GM12892 (cell line): ENCODE results near the gene CD82.

Source experiments
- DNase-seq: peaks from one replicate; pipeline ENCODE4 v3.0.0; 2011; ENCODE audit not compliant: insufficient read length
- FAIRE-seq: peaks from 2 replicates; lab custom pipeline; 2011; peaks lifted over from hg19 to GRCh38; lab: Jason Lieb, UNC
- POLR2A ChIP-seq: IDR thresholded peaks from 2 replicates; pipeline ENCODE4 v1.6.1; 2011; ENCODE audit warnings: low read depth, low read length, control low read depth
- POLR2AphosphoS5 ChIP-seq: IDR thresholded peaks from 2 replicates; pipeline ENCODE4 v1.6.1; 2011; ENCODE audit warnings: low read depth, low read length, control low read depth
- TAF1 ChIP-seq: IDR thresholded peaks from 2 replicates; pipeline ENCODE4 v1.6.1; 2011; ENCODE audit warnings: low read depth, mild to moderate bottlenecking, control low read depth, low read length, borderline replicate concordance

The CD82 gene

GRCh38 chr11:44600839-44601383 is 35.4 kb downstream of the CD82 start:
- TF ChIP-seq POLR2A (no peak; the same call in 1 of the 2 replicates), POLR2AphosphoS5 (0 out of 2 replicates have a peak, but pooled peaks have one; percentile 20), TAF1 (no peak)
- FAIRE-seq (no peak), DNase-seq (peak; percentile 45)

GRCh38 chr11:44601471-44602370 is 36.3 kb downstream of the CD82 start:
- FAIRE-seq (peak; percentile 98), DNase-seq (peak; percentile 44)
- TF ChIP-seq TAF1 (no peak), POLR2AphosphoS5 (no peak), POLR2A (peak; percentile 25; the same call in 1 of the 2 replicates)

GRCh38 chr11:44602891-44603310 is 37.4 kb downstream of the CD82 start:
- peak; percentile 74 for FAIRE-seq
- TF ChIP-seq POLR2AphosphoS5, result no peak
- no peak for TF ChIP-seq TAF1
- TF ChIP-seq POLR2A, result no peak
- no peak for DNase-seq

- no peak for DNase-seq
- no peak for FAIRE-seq
- no peak for TF ChIP-seq TAF1
- no peak for TF ChIP-seq POLR2A
- no peak for TF ChIP-seq POLR2AphosphoS5
Measured at GRCh38 chr11:44604171-44604581, 38.7 kb downstream of the CD82 start.

GRCh38 chr11:44605068-44605708 is 39.7 kb downstream of the CD82 start:
- no peak for TF ChIP-seq POLR2A
- no peak for TF ChIP-seq POLR2AphosphoS5
- no peak for TF ChIP-seq TAF1
- no peak for DNase-seq
- FAIRE-seq, result peak; percentile 66

- DNase-seq (no peak), FAIRE-seq (peak; percentile 5)
- no peak for TF ChIP-seq POLR2A
- TF ChIP-seq TAF1, result no peak
- TF ChIP-seq POLR2AphosphoS5, result no peak
Measured at GRCh38 chr11:44605965-44606364, 40.5 kb downstream of the CD82 start.

- no peak for FAIRE-seq
Measured at GRCh38 chr11:44606472-44606871, 41.0 kb downstream of the CD82 start.

GRCh38 chr11:44607319-44607962 is 42.0 kb downstream of the CD82 start:
- FAIRE-seq (peak; percentile 85), DNase-seq (no peak)
- TF ChIP-seq POLR2A, result no peak; the same call in 1 of the 2 replicates
- no peak for TF ChIP-seq POLR2AphosphoS5
- no peak for TF ChIP-seq TAF1

More at GRCh38 chr11:44606472-44606871, 41.0 kb downstream of the CD82 start:
- DNase-seq, result no peak
- no peak for TF ChIP-seq TAF1
- TF ChIP-seq POLR2AphosphoS5, result no peak
- no peak for TF ChIP-seq POLR2A

GRCh38 chr11:44607987-44608386 is 42.5 kb downstream of the CD82 start:
- no peak for DNase-seq
- TF ChIP-seq POLR2A (no peak), TAF1 (no peak), POLR2AphosphoS5 (no peak)
- FAIRE-seq, result no peak

- FAIRE-seq, result no peak
- DNase-seq, result no peak
- TF ChIP-seq POLR2AphosphoS5 (no peak), TAF1 (no peak)
Measured at GRCh38 chr11:44608651-44608990, 43.2 kb downstream of the CD82 start.

GRCh38 chr11:44608991-44609782 is 43.7 kb downstream of the CD82 start:
- DNase-seq (no peak), FAIRE-seq (peak; percentile 99)
- 0 out of 2 replicates have a peak, but pooled peaks have one; percentile 31 for TF ChIP-seq POLR2AphosphoS5
- TF ChIP-seq TAF1, result no peak
- TF ChIP-seq POLR2A, result no peak
